GM21723 (cell line): Measurements from ENCODE around the gene RXRA.

Source experiments
- ATAC-seq: cut with Tn5 transposase; IDR thresholded peaks from one replicate; pipeline ENCODE4 v1.9.1; 2021; ENCODE audit warnings: mild to moderate bottlenecking, moderate library complexity; ENCODE audit not compliant: unreplicated experiment

Gene RXRA

GRCh38 chr9:134427153-134427782, 101.0 kb downstream of the RXRA start:
- ATAC-seq, result no peak

GRCh38 chr9:134428559-134428958, 102.3 kb downstream of the RXRA start:
- ATAC-seq, result no peak

- ATAC-seq, result no peak
These were observed 102.8 kb downstream of the RXRA start for GRCh38 chr9:134429007-134429406.

- no peak for ATAC-seq
These were observed 103.2 kb downstream of the RXRA start for GRCh38 chr9:134429481-134429880.

- no peak for ATAC-seq
These were observed 104.8 kb downstream of the RXRA start for GRCh38 chr9:134431095-134431494.

- ATAC-seq, result no peak
These were observed 105.4 kb downstream of the RXRA start for GRCh38 chr9:134431626-134432025.

GRCh38 chr9:134432471-134432870, 106.2 kb downstream of the RXRA start:
- no peak for ATAC-seq

GRCh38 chr9:134433101-134433500, 106.8 kb downstream of the RXRA start:
- no peak for ATAC-seq

- ATAC-seq, result no peak
These were observed 107.9 kb downstream of the RXRA start for GRCh38 chr9:134433909-134434882.

- no peak for ATAC-seq
These were observed 108.7 kb downstream of the RXRA start for GRCh38 chr9:134434894-134435506.

GRCh38 chr9:134435550-134436378, 109.5 kb downstream of the RXRA start:
- no peak for ATAC-seq

GRCh38 chr9:134436379-134436762, 110.1 kb downstream of the RXRA start:
- ATAC-seq, result no peak

- no peak for ATAC-seq
These were observed 110.7 kb downstream of the RXRA start for GRCh38 chr9:134436911-134437310.

GRCh38 chr9:134437403-134438194, 111.3 kb downstream of the RXRA start:
- ATAC-seq, result no peak

- ATAC-seq, result no peak
These were observed 112.0 kb downstream of the RXRA start for GRCh38 chr9:134438195-134438788.

- no peak for ATAC-seq
These were observed 113.1 kb downstream of the RXRA start for GRCh38 chr9:134439368-134439784.

- no peak for ATAC-seq
These were observed 114.5 kb downstream of the RXRA start for GRCh38 chr9:134440636-134441226.

GRCh38 chr9:134441227-134442084, 115.2 kb downstream of the RXRA start:
- ATAC-seq, result no peak
